Measurements from ENCODE around the gene STIM1. TPM values are rescaled to one million over a fixed set of nuclear protein-coding genes. Genes with fewer than 3 reads are reported as not detected.

The STIM1 gene
- total RNA-seq, 1 experiment from 2014 or later, result 15.2 TPM

- no peaks in the 10 kb centered on the region for H3K27me3 Mint-ChIP-seq (ENCODE audit: low read depth)
- no peak for DNase-seq
- no peak overlapping the region; a peak in 1 of 7 replicates for H3K27ac Mint-ChIP-seq
- Histone ChIP-seq H2BK5ac (ENCODE audit: insufficient read length, low read length) (no peak overlapping the region), H3K79me2 (ENCODE audit: insufficient read depth, low read length) (no peaks in the 10 kb centered on the region), H3K23me2 (ENCODE audit: insufficient read length, low read depth, low read length, poor library complexity, severe bottlenecking) (no peaks in the 10 kb centered on the region), H2BK20ac (ENCODE audit: low read depth, low read length, poor library complexity, severe bottlenecking) (no peak overlapping the region), H4K8ac (replicated peaks; ENCODE audit: insufficient read length, low read depth, low read length) (no peak overlapping the region), H2BK12ac (ENCODE audit: insufficient read length, low read depth, low read length) (no peak overlapping the region), H3K18ac (ENCODE audit: insufficient read length, low read depth, low read length) (no peak overlapping the region), H2AK5ac (ENCODE audit: insufficient read length, low read length) (no peak overlapping the region), H3K14ac (ENCODE audit: insufficient read depth, low read length) (no peak overlapping the region), H3K4me1 (ENCODE audit: insufficient read depth, low read length) (no peaks in the 10 kb centered on the region), H2AFZ (ENCODE audit: low read length) (no peak overlapping the region), H3K9me3 (ENCODE audit: control insufficient read depth, low read depth, low read length) (no peaks in the 10 kb centered on the region), H3K4ac (ENCODE audit: low read depth, low read length) (no peak overlapping the region), H4K91ac (ENCODE audit: insufficient read length, low read depth, low read length) (no peak overlapping the region), H4K5ac (ENCODE audit: insufficient read length, low read depth, low read length) (no peak overlapping the region), H3K27me3 (ENCODE audit: insufficient read depth, low read length) (no peaks in the 10 kb centered on the region), H3K27ac (ENCODE audit: insufficient read length, low read depth, low read length) (no peak overlapping the region), H3K23ac (ENCODE audit: insufficient read length, low read depth, low read length) (no peak overlapping the region), H4K20me1 (ENCODE audit: control insufficient read depth, insufficient read depth, insufficient read length) (no peaks in the 10 kb centered on the region), H3K9ac (ENCODE audit: extremely low read depth, insufficient read length, low read length) (no peak overlapping the region), H3K56ac (ENCODE audit: insufficient read length, low read depth, low read length) (no peak overlapping the region), H2BK120ac (ENCODE audit: low read depth, low read length, poor library complexity, severe bottlenecking) (no peak overlapping the region), H3T11ph (ENCODE audit: low read length) (no peak overlapping the region), H3K4me2 (ENCODE audit: insufficient read depth, insufficient read length, low read length) (no peak overlapping the region), H3K79me1 (ENCODE audit: insufficient read depth, low read depth, low read length, poor library complexity, severe bottlenecking) (no peaks in the 10 kb centered on the region), H2BK15ac (ENCODE audit: low read depth, low read length) (no peak overlapping the region)
- TF ChIP-seq, protein P1, sequence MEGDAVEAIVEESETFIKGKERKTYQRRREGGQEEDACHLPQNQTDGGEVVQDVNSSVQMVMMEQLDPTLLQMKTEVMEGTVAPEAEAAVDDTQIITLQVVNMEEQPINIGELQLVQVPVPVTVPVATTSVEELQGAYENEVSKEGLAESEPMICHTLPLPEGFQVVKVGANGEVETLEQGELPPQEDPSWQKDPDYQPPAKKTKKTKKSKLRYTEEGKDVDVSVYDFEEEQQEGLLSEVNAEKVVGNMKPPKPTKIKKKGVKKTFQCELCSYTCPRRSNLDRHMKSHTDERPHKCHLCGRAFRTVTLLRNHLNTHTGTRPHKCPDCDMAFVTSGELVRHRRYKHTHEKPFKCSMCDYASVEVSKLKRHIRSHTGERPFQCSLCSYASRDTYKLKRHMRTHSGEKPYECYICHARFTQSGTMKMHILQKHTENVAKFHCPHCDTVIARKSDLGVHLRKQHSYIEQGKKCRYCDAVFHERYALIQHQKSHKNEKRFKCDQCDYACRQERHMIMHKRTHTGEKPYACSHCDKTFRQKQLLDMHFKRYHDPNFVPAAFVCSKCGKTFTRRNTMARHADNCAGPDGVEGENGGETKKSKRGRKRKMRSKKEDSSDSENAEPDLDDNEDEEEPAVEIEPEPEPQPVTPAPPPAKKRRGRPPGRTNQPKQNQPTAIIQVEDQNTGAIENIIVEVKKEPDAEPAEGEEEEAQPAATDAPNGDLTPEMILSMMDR (conservative IDR thresholded peaks at IDR 0.05), result no peak
- no peaks in the 10 kb centered on the region for H3K36me3 Mint-ChIP-seq (ENCODE audit: insufficient read depth in 1 of 3, low read depth in 3 of 3)
- no peaks in the 10 kb centered on the region for H3K4me1 Mint-ChIP-seq
- no peak overlapping the region for H3K4me3 Mint-ChIP-seq
- H3K9me3 Mint-ChIP-seq, result no peaks in the 10 kb centered on the region
- WGBS (ENCODE audit: extremely low coverage, insufficient read length, low lambda C conversion rate), result no CpG with 5 or more reads among the region's 5 CpGs
Observed at GRCh38 chr11:3894128-3894731, 38.8 kb downstream of the STIM1 start.

Data from H9 (cell line).